Kidney (tissue), 14 donors: Measurements from ENCODE around the gene AGBL1. TPM values are rescaled to one million over a fixed set of nuclear protein-coding genes. Genes with fewer than 3 reads are reported as not detected.

Source experiments
- DNase-seq, 5 donors: peaks; one replicate each; pipeline ENCODE4 v3.0.0-alpha.2; 2013 to 2020
- FAIRE-seq: peaks from 2 replicates; lab custom pipeline; 2012; peaks lifted over from hg19 to GRCh38; lab: Jason Lieb, UNC
- H3K27ac ChIP-seq, 2 donors: one replicate each; pipeline ENCODE4 v1.7.0; 2013; ENCODE audit warnings: low read depth in 2 of 2, low read length in 2 of 2, inconsistent platforms in 1 of 2
- H3K27me3 ChIP-seq: one replicate; pipeline ENCODE4 v1.7.1; 2013; ENCODE audit warnings: low read length, inconsistent platforms; ENCODE audit not compliant: control insufficient read depth, insufficient read depth
- H3K36me3 ChIP-seq, 3 donors: one replicate each; pipeline versions ENCODE4 v1.7.0 to v1.7.1; 2013; ENCODE audit warnings: low read length in 3 of 3, control low read depth in 1 of 3, inconsistent platforms in 1 of 3; ENCODE audit not compliant: insufficient read depth in 3 of 3, control insufficient read depth in 2 of 3
- H3K4me1 ChIP-seq, 3 donors: one replicate each; pipeline versions ENCODE4 v1.7.0 to v1.7.1; 2013; ENCODE audit warnings: low read length in 3 of 3, inconsistent platforms in 1 of 3, low read depth in 1 of 3; ENCODE audit not compliant: control insufficient read depth in 2 of 3, insufficient read depth in 2 of 3
- H3K4me3 ChIP-seq, 3 donors: one replicate each; pipeline versions ENCODE4 v1.7.0 to v1.8.1; 2013; ENCODE audit warnings: low read length in 3 of 3, control low read depth in 1 of 3, inconsistent platforms in 1 of 3
- H3K9ac ChIP-seq, 3 donors: one replicate each; pipeline versions ENCODE4 v1.7.0 to v1.7.1; 2013; ENCODE audit warnings: low read length in 3 of 3, control low read depth in 1 of 3, inconsistent platforms in 1 of 3
- H3K9me3 ChIP-seq, 3 donors: one replicate each; pipeline versions ENCODE4 v1.7.0 to v1.7.1; 2013; ENCODE audit warnings: low read length in 3 of 3, control low read depth in 1 of 3, inconsistent platforms in 1 of 3; ENCODE audit not compliant: control insufficient read depth in 2 of 3, insufficient read depth in 1 of 3
- CTCF ChIP-seq: IDR thresholded peaks from 3 replicates; pipeline ENCODE4 v1.5.1; 2012; ENCODE audit warnings: mild to moderate bottlenecking, moderate library complexity, borderline replicate concordance; ENCODE audit not compliant: insufficient read depth; ENCODE audit errors: extremely low read depth
- intact Hi-C: fragments of 100-400 bp; cut with DNase I; formaldehyde crosslinking; loops from one replicate; pipeline ENCODE4 v1.11.1; 2022
- polyA plus RNA-seq: library from polyadenylated mRNA; stranded (reverse); fragments of 350-450 nt; fragmentation: Illumina TruSeq; extraction: RNeasy Lipid Tissue Mini Kit (QIAGEN cat#74804); gene quantifications from one replicate; pipeline ENCODE4 v1.2.3, GENCODE V29; 2014; ENCODE audit warnings: low read depth, low replicate concordance; ENCODE audit not compliant: insufficient read depth
- total RNA-seq: library from RNA; stranded (reverse); fragmentation: NEBNext Ultra II Directional; extraction: Animal tissue kit (Norgen Biotek cat#: 25700); gene quantifications from one replicate; pipeline ENCODE4 v1.2.1, GENCODE V29; 2021
- donor health status: control.
- donor health status: control.
- donor health status: control.
- donor health status: control.
- donor health status: control.
- donor health status: DM: yes; HTN: yes; CAD: no.
- donor health status: Normal renal cell carcinoma (clear cell type).

The AGBL1 gene
- total and polyA plus RNA-seq, 2 donors from 2014 or later = not detected

DNA sequence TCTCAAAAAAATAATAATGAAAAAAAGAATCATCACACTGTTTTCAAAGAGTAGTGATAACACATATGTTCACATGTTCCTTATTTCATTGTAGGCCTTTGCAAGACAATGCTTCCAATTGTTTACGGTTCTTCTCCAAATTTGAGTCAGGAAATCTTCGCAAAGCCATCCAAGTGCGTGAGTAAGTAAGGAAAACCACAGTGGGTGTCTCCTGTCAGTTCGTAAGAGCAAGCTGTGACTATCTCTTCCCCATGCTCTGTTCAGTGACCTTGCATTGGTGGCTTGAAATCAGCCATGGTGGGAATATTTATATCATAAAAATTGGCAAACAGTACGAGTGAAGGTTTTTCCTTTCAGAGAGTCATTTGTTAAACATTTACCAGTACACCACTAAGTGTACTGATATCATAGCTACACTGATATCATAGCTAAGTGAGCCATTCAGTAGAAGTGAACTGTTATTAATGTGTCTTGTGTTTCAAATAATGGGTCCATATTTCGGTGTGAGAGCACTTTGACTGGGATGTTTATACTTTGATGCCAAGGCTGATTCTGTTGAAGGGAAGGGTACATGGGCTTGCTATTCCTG, 187.3 kb downstream of the AGBL1 start:
- Histone ChIP-seq H3K9me3 (no peaks in the 10 kb centered on the region), H3K4me3 (no peak overlapping the region), H3K36me3 (no peaks in the 10 kb centered on the region), H3K9ac (no peak overlapping the region), H3K4me1 (no peaks in the 10 kb centered on the region), H3K27me3 (no peaks in the 10 kb centered on the region), H3K27ac (no peak overlapping the region)
- FAIRE-seq = no peak
- no peak for TF ChIP-seq CTCF
- intact Hi-C loops = no loop called here
- DNase-seq = no peak

GRCh38 chr15:86267892-86268291, 188.2 kb downstream of the AGBL1 start:
- no peak overlapping the region for H3K27ac ChIP-seq
- H3K36me3 ChIP-seq = no peaks in the 10 kb centered on the region
- intact Hi-C loops = no loop called here
- DNase-seq (no peak), FAIRE-seq (no peak)
- no peak overlapping the region for H3K9ac ChIP-seq
- H3K4me3 ChIP-seq = no peak overlapping the region
- H3K4me1 ChIP-seq = no peaks in the 10 kb centered on the region
- no peaks in the 10 kb centered on the region for H3K9me3 ChIP-seq
- no peaks in the 10 kb centered on the region for H3K27me3 ChIP-seq
- TF ChIP-seq CTCF = no peak

DNA sequence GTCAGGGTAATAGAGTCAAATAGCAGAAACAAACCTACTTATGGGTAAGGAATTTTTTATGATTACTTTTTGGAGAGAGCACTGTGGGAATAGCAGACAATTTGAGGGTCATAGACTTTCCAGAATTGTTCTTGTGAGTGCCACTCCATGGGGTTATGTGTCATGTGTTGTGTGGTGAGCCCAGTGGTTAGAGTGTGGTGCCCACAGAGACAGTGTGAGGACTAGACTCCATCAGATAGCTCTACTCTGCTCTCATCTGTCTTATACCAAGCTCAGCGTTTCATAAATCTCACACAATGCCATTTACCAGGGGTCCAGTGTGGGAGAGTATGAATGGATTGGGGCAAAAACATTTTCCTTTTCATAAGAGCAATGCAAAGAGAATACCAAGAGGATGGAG, 188.9 kb downstream of the AGBL1 start:
- Histone ChIP-seq H3K27me3 (no peaks in the 10 kb centered on the region), H3K4me1 (no peaks in the 10 kb centered on the region), H3K36me3 (no peaks in the 10 kb centered on the region), H3K4me3 (no peak overlapping the region), H3K27ac (no peak overlapping the region), H3K9ac (no peak overlapping the region), H3K9me3 (no peaks in the 10 kb centered on the region)
- intact Hi-C loops = no loop called here
- DNase-seq = no peak
- no peak for FAIRE-seq
- TF ChIP-seq CTCF = no peak

- no peak overlapping the region for H3K27ac ChIP-seq
- DNase-seq (no peak), FAIRE-seq (no peak)
- no peaks in the 10 kb centered on the region for H3K36me3 ChIP-seq
- intact Hi-C loops = no loop called here
- no peaks in the 10 kb centered on the region for H3K9me3 ChIP-seq
- no peak overlapping the region for H3K4me3 ChIP-seq
- H3K9ac ChIP-seq = no peak overlapping the region
- TF ChIP-seq CTCF = no peak
- no peaks in the 10 kb centered on the region for H3K27me3 ChIP-seq
- no peaks in the 10 kb centered on the region for H3K4me1 ChIP-seq
Observed at GRCh38 chr15:86273309-86273708, 193.6 kb downstream of the AGBL1 start.
